Parathyroid adenoma (tissue), 2 donors: ENCODE measurements around the gene USP48.

Experiments
- H2AFZ ChIP-seq: fragments of 300-600 bp; sonication (generic); one replicate; pipeline ENCODE4 v1.7.0; 2017; ENCODE audit warnings: antibody characterized with exemption, mild to moderate bottlenecking
- H3K27ac ChIP-seq: fragments of 300-600 bp; sonication (generic); one replicate; pipeline ENCODE4 v1.7.0; 2017
- H3K27me3 ChIP-seq: fragments of 300-600 bp; sonication (generic); one replicate; pipeline ENCODE4 v1.7.0; 2017; ENCODE audit warnings: low read length; ENCODE audit not compliant: control insufficient read depth, insufficient read depth
- H3K36me3 ChIP-seq: fragments of 300-600 bp; sonication (generic); one replicate; pipeline ENCODE4 v1.7.0; 2017; ENCODE audit warnings: low read length; ENCODE audit not compliant: control insufficient read depth, insufficient read depth
- H3K4me1 ChIP-seq: fragments of 300-600 bp; sonication (generic); one replicate; pipeline ENCODE4 v1.7.0; 2017; ENCODE audit warnings: control low read depth
- H3K4me2 ChIP-seq: fragments of 300-600 bp; sonication (generic); one replicate; pipeline ENCODE4 v1.7.0; 2017; ENCODE audit warnings: low read length
- H3K4me3 ChIP-seq: fragments of 300-600 bp; sonication (generic); one replicate; pipeline ENCODE4 v1.7.0; 2017; ENCODE audit warnings: low read depth, low read length
- H3K79me2 ChIP-seq: fragments of 300-600 bp; sonication (generic); one replicate; pipeline ENCODE4 v1.7.0; 2017; ENCODE audit warnings: control low read depth
- H3K9ac ChIP-seq: fragments of 300-600 bp; sonication (generic); one replicate; pipeline ENCODE4 v1.7.0; 2017; ENCODE audit warnings: mild to moderate bottlenecking
- H3K9me3 ChIP-seq: fragments of 300-600 bp; sonication (generic); one replicate; pipeline ENCODE4 v1.7.0; 2017; ENCODE audit warnings: low read length; ENCODE audit not compliant: control insufficient read depth
- CTCF ChIP-seq: fragments of 300-600 bp; sonication (generic); IDR thresholded peaks from one replicate; pipeline ENCODE4 v1.7.0; 2017; ENCODE audit warnings: antibody characterized with exemption, mild to moderate bottlenecking
- donor health status: primary hyperparathyroidism.

Gene USP48

GRCh38 chr1:21640653-21641052 lies 142.3 kb downstream of the USP48 start:
- no peaks in the 10 kb centered on the region for H3K9me3 ChIP-seq
- no peak overlapping the region for H3K4me2 ChIP-seq
- no peak overlapping the region for H3K9ac ChIP-seq
- H3K79me2 ChIP-seq = no peaks in the 10 kb centered on the region
- peaks cover 44% of the 10 kb centered on the region for H3K4me1 ChIP-seq
- H2AFZ ChIP-seq = no peak overlapping the region
- H3K27ac ChIP-seq = peak overlapping the region; percentile 98
- H3K4me3 ChIP-seq = no peak overlapping the region
- no peak for TF ChIP-seq CTCF
- H3K27me3 ChIP-seq = no peaks in the 10 kb centered on the region
- H3K36me3 ChIP-seq = no peaks in the 10 kb centered on the region

GRCh38 chr1:21639594-21640041 lies 143.3 kb downstream of the USP48 start:
- Histone ChIP-seq H3K4me1 (peaks cover 53% of the 10 kb centered on the region), H2AFZ (peak overlapping the region; percentile 11), H3K27me3 (no peaks in the 10 kb centered on the region), H3K9me3 (no peaks in the 10 kb centered on the region), H3K4me2 (no peak overlapping the region), H3K27ac (peak overlapping the region; percentile 98), H3K9ac (no peak overlapping the region), H3K79me2 (no peaks in the 10 kb centered on the region), H3K4me3 (no peak overlapping the region), H3K36me3 (no peaks in the 10 kb centered on the region)
- no peak for TF ChIP-seq CTCF

GRCh38 chr1:21638531-21639341 lies 144.2 kb downstream of the USP48 start:
- H3K4me2 ChIP-seq = peak overlapping the region; percentile 38
- H3K27me3 ChIP-seq = no peaks in the 10 kb centered on the region
- no peak overlapping the region for H3K9ac ChIP-seq
- no peaks in the 10 kb centered on the region for H3K9me3 ChIP-seq
- no peak overlapping the region for H2AFZ ChIP-seq
- no peaks in the 10 kb centered on the region for H3K36me3 ChIP-seq
- peaks cover 60% of the 10 kb centered on the region for H3K4me1 ChIP-seq
- H3K4me3 ChIP-seq = no peak overlapping the region
- no peaks in the 10 kb centered on the region for H3K79me2 ChIP-seq
- no peak for TF ChIP-seq CTCF
- H3K27ac ChIP-seq = peak overlapping the region; percentile 98

- Histone ChIP-seq H3K9ac (no peak overlapping the region), H3K27me3 (no peaks in the 10 kb centered on the region), H2AFZ (no peak overlapping the region), H3K9me3 (no peaks in the 10 kb centered on the region), H3K36me3 (no peaks in the 10 kb centered on the region), H3K4me3 (no peak overlapping the region), H3K79me2 (no peaks in the 10 kb centered on the region), H3K4me1 (peaks cover 67% of the 10 kb centered on the region), H3K27ac (peak overlapping the region; percentile 98), H3K4me2 (no peak overlapping the region)
- no peak for TF ChIP-seq CTCF
Measured at GRCh38 chr1:21637514-21637913, 145.4 kb downstream of the USP48 start.

- Histone ChIP-seq H3K27ac (peak overlapping the region; percentile 95), H3K4me1 (peaks cover 61% of the 10 kb centered on the region), H3K9ac (no peak overlapping the region)
Measured at GRCh38 chr1:21636029-21636428, 146.9 kb downstream of the USP48 start.

More at GRCh38 chr1:21636029-21636428, 146.9 kb downstream of the USP48 start:
- H3K79me2 ChIP-seq = no peaks in the 10 kb centered on the region
- H2AFZ ChIP-seq = no peak overlapping the region
- H3K4me2 ChIP-seq = no peak overlapping the region
- no peak overlapping the region for H3K4me3 ChIP-seq
- TF ChIP-seq CTCF = no peak
- no peaks in the 10 kb centered on the region for H3K9me3 ChIP-seq
- no peaks in the 10 kb centered on the region for H3K36me3 ChIP-seq
- no peaks in the 10 kb centered on the region for H3K27me3 ChIP-seq
